Mucosa of descending colon (tissue), 3 donors: ENCODE data around the gene SLC8A3. TPM values are rescaled to one million over a fixed set of nuclear protein-coding genes. Genes with fewer than 3 reads are reported as not detected.

Source experiments
- ATAC-seq: fragments of 200-7000 bp; cut with Tn5 transposase; one replicate; pipeline ENCODE4 v1.9.1; 2020; ENCODE audit warnings: mild to moderate bottlenecking, moderate library complexity
- DNase-seq, 3 donors: peaks; one replicate each; pipeline ENCODE4 v3.0.0-alpha.2; 2020
- H3K36me3 ChIP-seq: fragments of 200-600 bp; one replicate; pipeline ENCODE4 v1.8.0; 2021; ENCODE audit warnings: low read depth, mild to moderate bottlenecking
- H3K4me1 ChIP-seq: fragments of 200-600 bp; one replicate; pipeline ENCODE4 v1.8.0; 2021; ENCODE audit warnings: low read depth, mild to moderate bottlenecking
- H3K4me3 ChIP-seq: fragments of 200-600 bp; one replicate; pipeline ENCODE4 v1.8.0; 2021; ENCODE audit warnings: mild to moderate bottlenecking
- H3K9me3 ChIP-seq: fragments of 200-600 bp; one replicate; pipeline ENCODE4 v1.8.0; 2021; ENCODE audit warnings: mild to moderate bottlenecking
- CTCF ChIP-seq: fragments of 200-600 bp; IDR thresholded peaks from one replicate; pipeline ENCODE4 v1.8.0; 2022; ENCODE audit warnings: antibody characterized with exemption, mild to moderate bottlenecking
- intact Hi-C, 2 donors: fragments of 100-400 bp; cut with DNase I in 1 of 2; cut with micrococcal nuclease in 1 of 2; formaldehyde crosslinking; loops; one replicate each; pipeline versions ENCODE4 v1.11.0 to v1.11.1; 2022; cut with DNase I, micrococcal nuclease
- total RNA-seq, 3 donors: library from RNA; stranded (reverse); fragmentation: NEBNext Ultra II Directional in 2 of 3; extraction: Animal tissue kit (Norgen Biotek cat#: 25700) in 2 of 3; gene quantifications; one replicate each; pipeline versions ENCODE4 v1.2.1 to v1.2.4, GENCODE V29; 2021 to 2023
- donor health status: DM: no; HTN: no; CAD: no; lungs with moderate emphysema.
- donor health status: DM: no; HTN: no; CAD: no.
- donor health status: DM: no; HTN: yes; CAD: no.

Gene SLC8A3
- total RNA-seq, 3 donors from 2014 or later = 0.41 to 1.2 (median 0.67) TPM

- H3K9me3 ChIP-seq = no peaks in the 10 kb centered on the region
- ATAC-seq = no peak
- DNase-seq = no peak
- intact Hi-C loops = no loop called here
- no peak overlapping the region for H3K4me3 ChIP-seq
- TF ChIP-seq CTCF = no peak
- H3K4me1 ChIP-seq = peaks cover 4% of the 10 kb centered on the region
- no peaks in the 10 kb centered on the region for H3K36me3 ChIP-seq
Measured at GRCh38 chr14:70183991-70184390, 4.8 kb downstream of the SLC8A3 start.

- no peak for TF ChIP-seq CTCF
- Histone ChIP-seq H3K9me3 (no peaks in the 10 kb centered on the region), H3K4me1 (no peaks in the 10 kb centered on the region), H3K4me3 (no peak overlapping the region), H3K36me3 (no peaks in the 10 kb centered on the region)
- ATAC-seq = no peak
- no peak for DNase-seq
- intact Hi-C loops = no loop called here
Measured at GRCh38 chr14:70181276-70181675, 7.5 kb downstream of the SLC8A3 start.

GRCh38 chr14:70180718-70181117, 8.0 kb downstream of the SLC8A3 start:
- H3K4me3 ChIP-seq = no peak overlapping the region
- no peaks in the 10 kb centered on the region for H3K4me1 ChIP-seq
- DNase-seq (no peak), ATAC-seq (no peak)
- intact Hi-C loops = no loop called here
- H3K36me3 ChIP-seq = no peaks in the 10 kb centered on the region
- TF ChIP-seq CTCF = no peak
- no peaks in the 10 kb centered on the region for H3K9me3 ChIP-seq

- TF ChIP-seq CTCF = no peak
- no peak for DNase-seq
- intact Hi-C loops = no loop called here
- ATAC-seq = no peak
- no peaks in the 10 kb centered on the region for H3K9me3 ChIP-seq
- no peak overlapping the region for H3K4me3 ChIP-seq
- H3K36me3 ChIP-seq = no peaks in the 10 kb centered on the region
- no peaks in the 10 kb centered on the region for H3K4me1 ChIP-seq
Measured at GRCh38 chr14:70177081-70177800, 11.5 kb downstream of the SLC8A3 start.

- H3K9me3 ChIP-seq = no peaks in the 10 kb centered on the region
- no peaks in the 10 kb centered on the region for H3K4me1 ChIP-seq
- no peak for DNase-seq
- H3K36me3 ChIP-seq = no peaks in the 10 kb centered on the region
- TF ChIP-seq CTCF = no peak
- ATAC-seq = no peak
- intact Hi-C loops = no loop called here
- H3K4me3 ChIP-seq = no peak overlapping the region
Measured at GRCh38 chr14:70173569-70173968, 15.2 kb downstream of the SLC8A3 start.

GRCh38 chr14:70171726-70172125, 17.0 kb downstream of the SLC8A3 start:
- no peaks in the 10 kb centered on the region for H3K4me1 ChIP-seq
- H3K4me3 ChIP-seq = no peak overlapping the region
- no peak for TF ChIP-seq CTCF
- H3K9me3 ChIP-seq = no peaks in the 10 kb centered on the region
- intact Hi-C loops = no loop called here
- H3K36me3 ChIP-seq = no peaks in the 10 kb centered on the region
- no peak for ATAC-seq
- DNase-seq = no peak
